Stimulated activated CD8-positive, alpha-beta memory T cell treated with anti-CD3 and anti-CD28 coated beads, Interleukin-7, amount 100 ng/mL, for 4 hours (primary cell): ENCODE results near the gene BMF.

ENCODE experiments used
- DNase-seq, 2 donors: peaks; one replicate each; pipeline ENCODE4 v3.0.0-alpha.2; 2020; ENCODE audit warnings: low read depth in 2 of 2

The BMF gene

GRCh38 chr15:40103864-40104271 lies 4.8 kb downstream of the BMF start:
- no peak for DNase-seq

- no peak for DNase-seq
These were observed 5.5 kb downstream of the BMF start for GRCh38 chr15:40102897-40103858.

GRCh38 chr15:40100947-40101905 lies 7.5 kb downstream of the BMF start:
- no peak for DNase-seq

- no peak for DNase-seq
These were observed 8.3 kb downstream of the BMF start for GRCh38 chr15:40100123-40100946.

- DNase-seq = peak; percentile 39 to 65
These were observed 10.0 kb downstream of the BMF start for GRCh38 chr15:40098489-40099261.

- DNase-seq = no peak
These were observed 10.7 kb downstream of the BMF start for GRCh38 chr15:40097968-40098476.

GRCh38 chr15:40097096-40097967 lies 11.3 kb downstream of the BMF start:
- no peak for DNase-seq

- no peak for DNase-seq
These were observed 12.4 kb downstream of the BMF start for GRCh38 chr15:40096094-40096891.

- no peak for DNase-seq
These were observed 13.1 kb downstream of the BMF start for GRCh38 chr15:40095371-40096093.

GRCh38 chr15:40094156-40094555 lies 14.5 kb downstream of the BMF start:
- DNase-seq = no peak

- DNase-seq = no peak
These were observed 15.5 kb downstream of the BMF start for GRCh38 chr15:40092979-40093869.

- DNase-seq = no peak
These were observed 16.3 kb downstream of the BMF start for GRCh38 chr15:40092256-40092978.

GRCh38 chr15:40091861-40092255 lies 16.8 kb downstream of the BMF start:
- no peak for DNase-seq

- DNase-seq = no peak
These were observed 17.8 kb downstream of the BMF start for GRCh38 chr15:40090774-40091455.

GRCh38 chr15:40088929-40089755 lies 19.5 kb downstream of the BMF start:
- DNase-seq = no peak
